ENCODE measurements around the gene TUBD1.

The TUBD1 gene

GRCh38 chr17:59872351-59872750 lies 20.4 kb downstream of the TUBD1 start:
- TF ChIP-seq, protein P1, sequence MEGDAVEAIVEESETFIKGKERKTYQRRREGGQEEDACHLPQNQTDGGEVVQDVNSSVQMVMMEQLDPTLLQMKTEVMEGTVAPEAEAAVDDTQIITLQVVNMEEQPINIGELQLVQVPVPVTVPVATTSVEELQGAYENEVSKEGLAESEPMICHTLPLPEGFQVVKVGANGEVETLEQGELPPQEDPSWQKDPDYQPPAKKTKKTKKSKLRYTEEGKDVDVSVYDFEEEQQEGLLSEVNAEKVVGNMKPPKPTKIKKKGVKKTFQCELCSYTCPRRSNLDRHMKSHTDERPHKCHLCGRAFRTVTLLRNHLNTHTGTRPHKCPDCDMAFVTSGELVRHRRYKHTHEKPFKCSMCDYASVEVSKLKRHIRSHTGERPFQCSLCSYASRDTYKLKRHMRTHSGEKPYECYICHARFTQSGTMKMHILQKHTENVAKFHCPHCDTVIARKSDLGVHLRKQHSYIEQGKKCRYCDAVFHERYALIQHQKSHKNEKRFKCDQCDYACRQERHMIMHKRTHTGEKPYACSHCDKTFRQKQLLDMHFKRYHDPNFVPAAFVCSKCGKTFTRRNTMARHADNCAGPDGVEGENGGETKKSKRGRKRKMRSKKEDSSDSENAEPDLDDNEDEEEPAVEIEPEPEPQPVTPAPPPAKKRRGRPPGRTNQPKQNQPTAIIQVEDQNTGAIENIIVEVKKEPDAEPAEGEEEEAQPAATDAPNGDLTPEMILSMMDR (conservative IDR thresholded peaks at IDR 0.05; ENCODE audit: low read length) = no peak
- no peak for DNase-seq (ENCODE audit: low read depth)
- H3K4me3 ChIP-seq (ENCODE audit: low read length) = no peak overlapping the region

DNA sequence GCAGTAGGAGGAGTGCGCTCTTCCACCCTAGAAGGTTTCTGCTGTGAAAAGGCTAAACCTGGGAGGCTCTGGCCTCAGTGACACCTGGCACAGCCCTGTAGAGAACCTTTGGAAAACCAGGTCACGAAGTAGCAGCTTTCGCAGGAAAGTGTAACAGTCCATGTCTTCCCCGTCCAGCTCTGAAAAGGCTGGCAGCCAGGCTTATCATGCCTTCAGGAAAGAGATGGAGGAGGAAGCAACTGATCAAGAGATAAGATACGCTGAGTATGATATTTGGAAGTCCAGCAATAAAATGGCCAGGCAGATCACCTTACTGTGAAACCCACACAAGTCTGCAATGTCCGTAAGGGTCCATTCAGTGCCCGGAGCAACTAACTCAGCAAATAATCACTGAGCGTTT lies 22.3 kb downstream of the TUBD1 start:
- no peak overlapping the region for H3K4me3 ChIP-seq (ENCODE audit: low read length)
- no peak for DNase-seq (ENCODE audit: low read depth)
- TF ChIP-seq, protein P1 (conservative IDR thresholded peaks at IDR 0.05; ENCODE audit: low read length) = no peak

DNA sequence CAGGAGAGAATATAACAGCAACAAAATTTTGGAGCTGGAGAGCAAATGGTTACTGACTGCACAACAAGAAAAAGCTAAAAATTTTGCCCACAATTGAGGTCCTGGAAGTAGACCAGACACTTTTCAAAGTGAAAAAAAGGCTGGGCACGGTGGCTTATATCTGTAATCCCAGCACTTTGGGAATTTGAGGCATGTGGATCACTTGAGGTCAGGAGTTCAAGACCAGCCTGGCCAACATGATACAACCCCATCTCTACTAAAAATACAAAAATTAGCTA lies 22.9 kb downstream of the TUBD1 start:
- no peak for DNase-seq (ENCODE audit: low read depth)
- TF ChIP-seq, protein P1 (conservative IDR thresholded peaks at IDR 0.05; ENCODE audit: low read length) = no peak
- no peak overlapping the region for H3K4me3 ChIP-seq (ENCODE audit: low read length)

DNA sequence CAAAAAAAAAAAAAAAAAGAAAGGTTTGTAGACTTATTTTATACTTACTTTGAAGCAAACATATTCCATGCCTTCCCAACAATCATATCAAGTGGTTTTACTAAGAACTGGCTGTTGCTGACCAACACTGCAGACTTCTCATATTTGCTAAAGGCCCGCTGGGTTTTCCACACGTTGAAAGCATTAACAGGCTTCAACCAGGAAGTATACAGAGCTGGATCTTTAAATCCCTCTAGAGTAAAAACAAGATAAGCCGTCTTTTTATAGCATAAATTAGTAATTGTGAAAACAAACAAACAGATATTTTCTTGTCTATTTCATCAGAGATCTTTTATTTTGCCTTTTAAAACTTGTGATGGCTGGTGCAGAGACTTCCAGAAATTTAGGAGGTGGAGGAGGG lies 29.1 kb downstream of the TUBD1 start:
- H3K4me3 ChIP-seq (ENCODE audit: low read length) = no peak overlapping the region
- TF ChIP-seq, protein P1 (conservative IDR thresholded peaks at IDR 0.05; ENCODE audit: low read length) = no peak
- DNase-seq (ENCODE audit: low read depth) = no peak

DNA sequence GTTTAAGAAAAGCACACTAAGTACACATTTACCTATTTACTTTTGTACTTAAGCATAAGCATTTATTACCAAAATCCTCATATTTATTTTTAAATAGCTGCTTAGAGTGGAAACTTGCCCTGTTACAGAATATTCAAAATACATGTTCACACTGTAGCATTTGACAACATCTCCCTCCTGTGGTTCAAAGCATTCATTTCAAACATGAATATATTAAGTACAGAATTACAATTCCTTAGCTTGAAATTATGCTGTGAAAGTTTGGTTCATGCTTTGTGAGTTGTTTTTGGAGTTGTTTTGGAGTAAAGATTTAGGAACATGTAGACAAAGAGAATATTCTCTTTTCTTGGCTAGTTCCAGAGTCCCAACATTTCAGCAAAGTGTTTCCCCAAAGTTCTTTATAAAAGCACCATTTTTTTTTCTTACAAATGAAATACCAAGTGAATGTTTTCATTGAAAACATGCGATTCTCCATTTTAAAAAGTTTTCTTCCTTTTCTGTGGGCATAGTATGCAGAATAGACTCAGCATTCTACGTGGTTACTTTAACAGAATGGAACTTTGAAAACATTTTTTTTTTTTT lies 33.2 kb downstream of the TUBD1 start:
- H3K4me3 ChIP-seq (ENCODE audit: low read length) = no peak overlapping the region
- TF ChIP-seq, protein P1 (conservative IDR thresholded peaks at IDR 0.05; ENCODE audit: low read length) = peak; percentile 76
- peak; percentile 73 for DNase-seq (ENCODE audit: low read depth)

DNA sequence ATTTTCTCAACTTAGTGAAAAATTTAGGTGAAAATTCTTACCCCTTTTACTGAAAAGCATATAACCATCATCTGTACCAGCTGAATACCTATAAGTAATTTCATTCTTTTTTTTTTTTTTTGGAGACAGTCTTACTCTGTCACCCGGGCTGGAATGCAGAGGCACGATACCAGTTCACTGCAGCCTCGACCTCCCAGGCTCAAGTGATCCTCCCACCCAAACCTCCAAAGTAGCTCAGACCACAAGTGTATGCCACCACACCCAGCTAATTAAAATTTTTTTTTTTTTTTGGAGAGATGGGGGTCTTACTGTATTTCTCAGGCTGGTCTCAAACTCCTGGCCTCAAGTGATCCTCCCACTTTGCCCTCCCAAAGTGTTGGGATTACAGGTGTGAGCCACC lies 33.8 kb downstream of the TUBD1 start:
- H3K4me3 ChIP-seq (ENCODE audit: low read length) = no peak overlapping the region
- TF ChIP-seq, protein P1 (conservative IDR thresholded peaks at IDR 0.05; ENCODE audit: low read length) = no peak
- DNase-seq (ENCODE audit: low read depth) = peak; percentile 18

DNA sequence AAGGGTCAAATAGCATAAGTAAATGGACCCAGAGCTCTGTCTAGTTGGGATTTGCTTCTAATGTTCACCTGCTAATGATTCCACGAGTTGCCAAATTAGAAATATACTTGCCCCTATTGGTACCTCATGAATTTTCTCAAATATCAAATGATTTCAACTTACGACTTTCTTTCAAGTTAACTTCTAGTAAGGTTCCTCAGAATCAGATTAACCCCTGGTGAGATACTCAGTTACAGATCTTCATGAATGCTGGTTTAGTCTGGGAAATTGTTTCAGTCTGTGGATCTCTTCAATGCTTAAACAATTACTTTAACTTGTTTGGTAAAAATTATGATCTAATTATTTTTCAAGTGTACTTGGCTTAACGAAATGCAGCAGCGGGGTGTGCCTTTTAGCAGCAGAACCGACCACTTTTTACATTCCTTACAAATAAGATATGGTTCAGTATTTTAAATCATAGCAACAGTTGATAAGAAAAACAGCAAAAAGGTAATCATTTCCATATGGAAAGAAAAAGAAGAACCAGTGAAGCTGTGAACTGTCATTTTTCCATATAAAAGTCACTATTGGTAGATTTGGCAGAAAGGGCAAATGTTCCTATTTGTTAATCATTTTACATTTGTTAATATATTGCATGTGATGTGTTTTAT lies 34.5 kb downstream of the TUBD1 start:
- TF ChIP-seq, protein P1 (conservative IDR thresholded peaks at IDR 0.05; ENCODE audit: low read length) = no peak
- H3K4me3 ChIP-seq (ENCODE audit: low read length) = no peak overlapping the region
- DNase-seq (ENCODE audit: low read depth) = peak; percentile 84
